ENCODE measurements around the gene FLT4. TPM values are rescaled to one million over a fixed set of nuclear protein-coding genes. Genes with fewer than 3 reads are reported as not detected.

The FLT4 gene
- polyA plus RNA-seq, 2 of the 4 experiments (the other 2 are of a cell fraction), result 2.0 to 2.6 TPM

GRCh38 chr5:180630426-180630825 lies 19.0 kb downstream of the FLT4 start:
- no peak for DNase-seq (ENCODE audit: low read depth in 1 of 2, low spot score in 1 of 2)
- Histone ChIP-seq H3K4me3 (no peak overlapping the region), H3K4me2 (no peak overlapping the region), H3K27ac (no peak overlapping the region), H3K9me3 (no peaks in the 10 kb centered on the region), H3K4me1 (no peaks in the 10 kb centered on the region)
- ChIA-PET POLR2A (no interaction called here), CTCF (interaction anchor here (0.6 to 4.1 kb wide), 2 partner anchors 11 to 13 kb away, joined by 3 to 32 read pairs; no protein-coding TSS in a partner anchor)
- TF ChIP-seq, protein P1, sequence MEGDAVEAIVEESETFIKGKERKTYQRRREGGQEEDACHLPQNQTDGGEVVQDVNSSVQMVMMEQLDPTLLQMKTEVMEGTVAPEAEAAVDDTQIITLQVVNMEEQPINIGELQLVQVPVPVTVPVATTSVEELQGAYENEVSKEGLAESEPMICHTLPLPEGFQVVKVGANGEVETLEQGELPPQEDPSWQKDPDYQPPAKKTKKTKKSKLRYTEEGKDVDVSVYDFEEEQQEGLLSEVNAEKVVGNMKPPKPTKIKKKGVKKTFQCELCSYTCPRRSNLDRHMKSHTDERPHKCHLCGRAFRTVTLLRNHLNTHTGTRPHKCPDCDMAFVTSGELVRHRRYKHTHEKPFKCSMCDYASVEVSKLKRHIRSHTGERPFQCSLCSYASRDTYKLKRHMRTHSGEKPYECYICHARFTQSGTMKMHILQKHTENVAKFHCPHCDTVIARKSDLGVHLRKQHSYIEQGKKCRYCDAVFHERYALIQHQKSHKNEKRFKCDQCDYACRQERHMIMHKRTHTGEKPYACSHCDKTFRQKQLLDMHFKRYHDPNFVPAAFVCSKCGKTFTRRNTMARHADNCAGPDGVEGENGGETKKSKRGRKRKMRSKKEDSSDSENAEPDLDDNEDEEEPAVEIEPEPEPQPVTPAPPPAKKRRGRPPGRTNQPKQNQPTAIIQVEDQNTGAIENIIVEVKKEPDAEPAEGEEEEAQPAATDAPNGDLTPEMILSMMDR (IDR thresholded peaks at IDR 0.05), result no peak
- TF ChIP-seq MAFK (IDR thresholded peaks at IDR 0.05; ENCODE audit: partially characterized antibody) (no peak), KDM5A (IDR thresholded peaks at IDR 0.05) (no peak), SMC3 (IDR thresholded peaks at IDR 0.05) (no peak), JUNB (IDR thresholded peaks at IDR 0.05) (no peak), RFX5 (IDR thresholded peaks at IDR 0.05) (no peak), HOXB13 (CRISPR knock-in tag; IDR thresholded peaks at IDR 0.05; ENCODE audit: low read depth) (no peak)
- TF ChIP-seq, protein P2, sequence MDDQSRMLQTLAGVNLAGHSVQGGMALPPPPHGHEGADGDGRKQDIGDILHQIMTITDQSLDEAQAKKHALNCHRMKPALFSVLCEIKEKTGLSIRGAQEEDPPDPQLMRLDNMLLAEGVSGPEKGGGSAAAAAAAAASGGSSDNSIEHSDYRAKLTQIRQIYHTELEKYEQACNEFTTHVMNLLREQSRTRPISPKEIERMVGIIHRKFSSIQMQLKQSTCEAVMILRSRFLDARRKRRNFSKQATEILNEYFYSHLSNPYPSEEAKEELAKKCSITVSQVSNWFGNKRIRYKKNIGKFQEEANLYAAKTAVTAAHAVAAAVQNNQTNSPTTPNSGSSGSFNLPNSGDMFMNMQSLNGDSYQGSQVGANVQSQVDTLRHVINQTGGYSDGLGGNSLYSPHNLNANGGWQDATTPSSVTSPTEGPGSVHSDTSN (IDR thresholded peaks at IDR 0.05), result no peak
- no peak for FAIRE-seq
- WGBS (ENCODE audit: missing lambda C conversion rate), result 95% methylated on average over 12 of the region's 22 CpGs
- no peak for ATAC-seq

DNA sequence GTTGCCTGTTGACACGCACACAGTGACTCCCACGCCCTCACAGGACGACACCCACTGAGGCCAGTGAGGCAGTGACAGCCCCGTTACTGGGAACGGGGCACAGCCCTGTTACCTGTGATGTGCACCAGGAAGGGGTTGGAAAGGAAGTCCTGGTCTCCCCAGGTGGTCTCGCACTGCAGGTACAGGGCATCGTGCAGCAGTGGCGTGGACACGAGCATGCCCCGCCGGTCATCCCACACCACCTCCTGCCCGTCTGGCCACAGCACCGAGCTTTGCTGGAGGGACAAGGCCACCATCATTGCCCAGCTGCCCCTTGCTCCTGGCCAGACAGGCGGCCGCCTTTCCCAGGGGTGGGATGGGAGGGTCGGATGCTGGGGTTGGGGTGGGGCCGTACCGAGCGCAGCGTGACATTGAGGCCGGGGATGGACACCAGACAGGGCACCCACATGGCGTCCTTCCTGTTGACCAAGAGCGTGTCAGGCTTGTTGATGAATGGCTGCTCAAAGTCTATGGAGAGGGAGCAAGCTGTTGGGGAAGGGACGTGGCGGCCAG lies 19.5 kb downstream of the FLT4 start:
- FAIRE-seq (no peak), DNase-seq (ENCODE audit: low read depth in 1 of 2, low spot score in 1 of 2) (no peak)
- CTCF ChIA-PET, result interaction anchor here (0.6 to 4.1 kb wide), 2 partner anchors 11 to 13 kb away, joined by 3 to 32 read pairs; no protein-coding TSS in a partner anchor

DNA sequence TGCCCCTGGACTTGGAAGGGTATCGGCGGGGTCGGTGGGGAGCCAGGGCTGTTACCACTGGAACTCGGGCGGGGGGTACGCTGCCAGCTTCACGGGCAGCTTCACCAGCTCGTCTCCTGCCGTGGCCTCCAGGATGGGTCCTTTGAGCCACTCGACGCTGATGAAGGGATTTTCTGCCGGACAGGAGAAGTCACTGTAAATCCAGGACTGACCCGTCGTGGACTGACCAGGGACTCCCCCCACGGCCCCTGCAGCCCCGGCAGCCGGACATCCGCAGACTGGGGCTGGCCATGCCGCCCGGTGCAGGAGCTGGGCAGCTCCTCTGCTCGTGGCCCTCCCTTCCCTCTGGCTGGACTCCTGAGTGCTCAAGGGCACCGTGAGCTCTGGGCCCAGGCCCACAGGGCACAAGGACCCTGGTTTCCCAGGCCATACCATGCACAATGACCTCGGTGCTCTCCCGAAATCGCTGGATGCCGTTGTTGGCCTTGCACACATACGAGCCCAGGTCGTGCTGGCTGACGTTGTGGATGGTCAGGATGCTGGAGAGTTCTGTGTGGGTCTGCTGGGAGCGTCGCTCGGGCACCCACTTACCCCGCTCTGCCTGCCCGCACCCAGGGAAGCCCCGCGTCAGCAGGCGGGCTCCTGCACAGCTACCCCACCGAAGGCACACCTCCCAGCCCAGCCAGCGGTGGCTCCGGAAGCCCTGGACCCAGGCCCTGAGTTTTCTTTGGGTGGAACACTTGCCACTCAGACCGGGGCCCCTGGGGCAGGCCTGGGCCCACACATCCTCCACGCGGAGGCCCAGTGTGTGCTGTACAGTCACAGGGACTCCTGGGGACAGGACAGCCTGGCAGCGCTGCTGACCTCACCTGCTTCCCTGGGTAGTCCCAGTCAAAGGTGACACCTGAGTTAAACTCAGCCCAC lies 20.3 kb downstream of the FLT4 start:
- DNase-seq (ENCODE audit: low read depth in 1 of 2, low spot score in 1 of 2) (no peak), FAIRE-seq (no peak), ATAC-seq (no peak)
- WGBS (ENCODE audit: missing lambda C conversion rate), result 81% methylated on average over 32 of the region's 44 CpGs
- H3K9me3 ChIP-seq, result no peaks in the 10 kb centered on the region
- no peak for TF ChIP-seq PHF8 (IDR thresholded peaks at IDR 0.05; ENCODE audit: borderline replicate concordance, low read depth)
- H3K4me3 ChIP-seq, result no peak overlapping the region
- POLR2A ChIA-PET, result no interaction called here
- CTCF ChIA-PET, result interaction anchor here (0.8 to 4.1 kb wide), 3 partner anchors 10 to 142 kb away, joined by 3 to 32 read pairs (median 3); no protein-coding TSS in a partner anchor
- H3K4me2 ChIP-seq, result no peak overlapping the region
- no peak overlapping the region for H3K27ac ChIP-seq
- no peaks in the 10 kb centered on the region for H3K4me1 ChIP-seq

More for the DNA sequence above, 19.5 kb downstream of the FLT4 start:
- 84% methylated on average over 9 of the region's 25 CpGs for WGBS (ENCODE audit: missing lambda C conversion rate)
- TF ChIP-seq HMGXB4 (CRISPR knock-in tag; IDR thresholded peaks at IDR 0.05; ENCODE audit: borderline replicate concordance) (no peak), FOXS1 (CRISPR knock-in tag; IDR thresholded peaks at IDR 0.05) (no peak), USF2 (IDR thresholded peaks at IDR 0.05) (no peak), HOXA7 (CRISPR knock-in tag; IDR thresholded peaks at IDR 0.05) (no peak)
- Histone ChIP-seq H3K4me2 (no peak overlapping the region), H3K27ac (no peak overlapping the region), H3K4me1 (no peaks in the 10 kb centered on the region), H3K9me3 (no peaks in the 10 kb centered on the region), H3K4me3 (no peak overlapping the region)
- ATAC-seq, result no peak
- POLR2A ChIA-PET, result no interaction called here

All from A549 (cell line).